Measurements from ENCODE around the gene KCNK6. TPM values are rescaled to one million over a fixed set of nuclear protein-coding genes. Genes with fewer than 3 reads are reported as not detected.

KCNK6 gene
- total RNA-seq, 1 experiment from 2014 or later = 6.5 TPM

DNA sequence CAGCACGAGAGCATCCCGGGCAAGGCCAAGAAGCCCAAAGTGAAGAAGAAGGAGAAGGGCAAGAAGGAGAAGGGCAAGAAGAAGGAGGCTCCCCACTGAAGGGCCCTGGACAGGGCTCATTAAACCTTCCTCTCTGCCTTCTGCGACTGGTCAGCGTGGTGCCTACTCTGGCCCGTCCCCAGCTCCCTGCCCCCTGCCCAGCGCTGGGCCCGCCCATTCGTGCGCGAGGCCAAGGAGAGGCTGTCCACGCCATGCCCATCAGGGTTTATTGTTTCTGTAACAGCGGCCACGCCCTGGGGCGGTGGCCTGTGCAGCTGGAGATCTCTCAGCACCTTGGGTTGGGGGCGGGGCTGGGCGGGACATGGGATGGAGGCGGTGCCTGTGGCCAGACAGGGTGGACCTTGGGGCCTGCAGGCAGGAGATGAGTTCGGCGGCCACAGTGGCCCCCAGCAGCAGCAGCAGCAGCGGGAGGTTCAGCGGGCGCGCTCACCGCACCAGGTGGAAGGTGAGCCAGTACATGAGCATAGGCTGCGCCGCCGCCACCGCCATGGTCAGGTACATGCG lies 14.7 kb upstream of the KCNK6 start:
- H3K9me3 Mint-ChIP-seq = no peaks in the 10 kb centered on the region
- Histone ChIP-seq H3K23me2 (ENCODE audit: insufficient read length, low read depth, low read length, poor library complexity, severe bottlenecking) (no peaks in the 10 kb centered on the region), H2AK5ac (ENCODE audit: insufficient read length, low read length) (no peak overlapping the region), H4K20me1 (ENCODE audit: control insufficient read depth, insufficient read depth, insufficient read length) (no peaks in the 10 kb centered on the region), H4K8ac (replicated peaks; ENCODE audit: insufficient read length, low read depth, low read length) (no peak overlapping the region), H3K4me2 (ENCODE audit: insufficient read depth, insufficient read length, low read length) (peak overlapping the region; percentile 23), H3K56ac (ENCODE audit: insufficient read length, low read depth, low read length) (no peak overlapping the region), H4K91ac (ENCODE audit: insufficient read length, low read depth, low read length) (no peak overlapping the region), H3K4ac (ENCODE audit: low read depth, low read length) (no peak overlapping the region), H3T11ph (ENCODE audit: low read length) (no peak overlapping the region), H2AFZ (ENCODE audit: low read length) (no peak overlapping the region), H3K79me2 (ENCODE audit: insufficient read depth, low read length) (no peaks in the 10 kb centered on the region), H3K18ac (ENCODE audit: insufficient read length, low read depth, low read length) (no peak overlapping the region), H3K9me3 (ENCODE audit: control insufficient read depth, low read depth, low read length) (no peaks in the 10 kb centered on the region), H2BK12ac (ENCODE audit: insufficient read length, low read depth, low read length) (no peak overlapping the region), H3K27me3 (ENCODE audit: insufficient read depth, low read length) (no peaks in the 10 kb centered on the region), H2BK20ac (ENCODE audit: low read depth, low read length, poor library complexity, severe bottlenecking) (no peak overlapping the region), H3K9ac (ENCODE audit: extremely low read depth, insufficient read length, low read length) (no peak overlapping the region), H3K4me1 (ENCODE audit: insufficient read depth, low read length) (no peaks in the 10 kb centered on the region), H2BK5ac (ENCODE audit: insufficient read length, low read length) (no peak overlapping the region), H3K27ac (ENCODE audit: insufficient read length, low read depth, low read length) (no peak overlapping the region), H3K14ac (ENCODE audit: insufficient read depth, low read length) (peak overlapping the region; percentile 1; the same call in 1 of the 2 replicates), H3K79me1 (ENCODE audit: insufficient read depth, low read depth, low read length, poor library complexity, severe bottlenecking) (no peaks in the 10 kb centered on the region), H2BK120ac (ENCODE audit: low read depth, low read length, poor library complexity, severe bottlenecking) (no peak overlapping the region), H2BK15ac (ENCODE audit: low read depth, low read length) (no peak overlapping the region), H4K5ac (ENCODE audit: insufficient read length, low read depth, low read length) (no peak overlapping the region), H3K23ac (ENCODE audit: insufficient read length, low read depth, low read length) (no peak overlapping the region)
- DNase-seq = peak; percentile 99
- peak overlapping the region; percentile 36 to 64; a peak in 4 of 5 replicates for H3K4me3 Mint-ChIP-seq
- no peaks in the 10 kb centered on the region for H3K27me3 Mint-ChIP-seq (ENCODE audit: low read depth)
- peaks cover 3 to 17% (median 8%) of the 10 kb centered on the region in 3 experiments; a peak in 6 of 7 replicates for H3K36me3 Mint-ChIP-seq (ENCODE audit: insufficient read depth in 1 of 3, low read depth in 3 of 3)
- TF ChIP-seq, protein P1, sequence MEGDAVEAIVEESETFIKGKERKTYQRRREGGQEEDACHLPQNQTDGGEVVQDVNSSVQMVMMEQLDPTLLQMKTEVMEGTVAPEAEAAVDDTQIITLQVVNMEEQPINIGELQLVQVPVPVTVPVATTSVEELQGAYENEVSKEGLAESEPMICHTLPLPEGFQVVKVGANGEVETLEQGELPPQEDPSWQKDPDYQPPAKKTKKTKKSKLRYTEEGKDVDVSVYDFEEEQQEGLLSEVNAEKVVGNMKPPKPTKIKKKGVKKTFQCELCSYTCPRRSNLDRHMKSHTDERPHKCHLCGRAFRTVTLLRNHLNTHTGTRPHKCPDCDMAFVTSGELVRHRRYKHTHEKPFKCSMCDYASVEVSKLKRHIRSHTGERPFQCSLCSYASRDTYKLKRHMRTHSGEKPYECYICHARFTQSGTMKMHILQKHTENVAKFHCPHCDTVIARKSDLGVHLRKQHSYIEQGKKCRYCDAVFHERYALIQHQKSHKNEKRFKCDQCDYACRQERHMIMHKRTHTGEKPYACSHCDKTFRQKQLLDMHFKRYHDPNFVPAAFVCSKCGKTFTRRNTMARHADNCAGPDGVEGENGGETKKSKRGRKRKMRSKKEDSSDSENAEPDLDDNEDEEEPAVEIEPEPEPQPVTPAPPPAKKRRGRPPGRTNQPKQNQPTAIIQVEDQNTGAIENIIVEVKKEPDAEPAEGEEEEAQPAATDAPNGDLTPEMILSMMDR (conservative IDR thresholded peaks at IDR 0.05) = no peak
- H3K4me1 Mint-ChIP-seq = peaks cover 14 to 16% of the 10 kb centered on the region in 2 experiments; a peak in 3 of 4 replicates
- WGBS (ENCODE audit: extremely low coverage, insufficient read length, low lambda C conversion rate) = no CpG with 5 or more reads among the region's 29 CpGs
- peak overlapping the region in 1 of 3 experiments; percentile 77; a peak in 4 of 7 replicates for H3K27ac Mint-ChIP-seq

All from H9 (cell line).